ENCODE data around the gene MVP. TPM values are rescaled to one million over a fixed set of nuclear protein-coding genes. Genes with fewer than 3 reads are reported as not detected.
"Not testable (repeated sequence)": the region's sequence is repeated elsewhere in the genome, so short reads cannot be mapped to it uniquely, and the experiment has no call there.

Gene MVP
- total RNA-seq, 3 donors from 2014 or later, result 80.6 to 86.4 (median 85.8) TPM

DNA sequence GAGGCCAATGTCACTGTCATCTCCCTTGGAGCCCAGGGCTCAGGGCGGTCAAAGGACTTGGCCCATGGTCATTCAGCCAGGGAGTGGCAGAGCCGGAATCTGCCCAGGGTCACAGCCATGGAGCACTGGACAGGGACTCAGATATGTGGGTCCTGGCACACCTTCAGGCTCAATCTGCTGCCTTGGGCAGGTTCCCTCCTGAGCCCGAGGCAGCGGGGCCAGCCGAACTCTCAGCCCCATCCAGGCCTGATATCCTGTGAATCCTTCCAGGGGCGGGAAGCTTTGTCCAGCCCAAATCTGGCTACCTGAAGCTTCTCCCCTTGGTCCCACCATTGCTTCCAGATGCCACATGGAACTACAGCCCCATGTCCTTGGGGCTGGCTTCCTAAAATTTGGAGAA lies 54.9 kb downstream of the MVP start:
- Mint-ChIP-seq H3K4me1 (ENCODE audit: low read depth) (peaks cover 16% of the 10 kb centered on the region), H3K9me3 (no peaks in the 10 kb centered on the region), H3K36me3 (ENCODE audit: insufficient read depth) (no peaks in the 10 kb centered on the region), H3K27me3 (ENCODE audit: low read depth) (peaks cover 22% of the 10 kb centered on the region), H3K4me3 (no peak overlapping the region)
- ATAC-seq, result no peak
- DNase-seq, result no peak

DNA sequence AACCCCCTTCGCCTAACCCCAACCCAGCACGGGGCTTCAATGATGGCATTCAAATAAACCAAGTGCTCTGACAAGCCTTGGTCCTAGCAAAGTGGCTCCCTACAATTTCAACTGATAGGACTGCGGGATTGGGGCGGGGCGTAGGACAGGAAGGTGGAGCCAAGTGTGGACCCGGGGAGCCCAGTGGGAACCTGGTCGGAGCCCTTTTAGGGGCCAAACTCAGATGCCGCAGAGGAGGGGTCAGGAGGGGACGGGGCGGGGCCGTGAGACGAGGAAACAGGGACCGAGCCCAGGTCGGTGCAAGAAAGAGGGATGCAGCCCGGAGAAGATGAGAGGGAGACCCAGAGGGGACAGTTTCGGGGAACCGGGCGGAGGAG lies 55.9 kb downstream of the MVP start:
- H3K4me3 Mint-ChIP-seq, result peak overlapping the region; percentile 67
- no peaks in the 10 kb centered on the region for H3K9me3 Mint-ChIP-seq
- peaks cover 26% of the 10 kb centered on the region for H3K27me3 Mint-ChIP-seq (ENCODE audit: low read depth)
- peaks cover 16% of the 10 kb centered on the region for H3K4me1 Mint-ChIP-seq (ENCODE audit: low read depth)
- no peaks in the 10 kb centered on the region for H3K36me3 Mint-ChIP-seq (ENCODE audit: insufficient read depth)
- no peak for DNase-seq
- ATAC-seq, result peak in 1 of 2 donors; percentile 19

DNA sequence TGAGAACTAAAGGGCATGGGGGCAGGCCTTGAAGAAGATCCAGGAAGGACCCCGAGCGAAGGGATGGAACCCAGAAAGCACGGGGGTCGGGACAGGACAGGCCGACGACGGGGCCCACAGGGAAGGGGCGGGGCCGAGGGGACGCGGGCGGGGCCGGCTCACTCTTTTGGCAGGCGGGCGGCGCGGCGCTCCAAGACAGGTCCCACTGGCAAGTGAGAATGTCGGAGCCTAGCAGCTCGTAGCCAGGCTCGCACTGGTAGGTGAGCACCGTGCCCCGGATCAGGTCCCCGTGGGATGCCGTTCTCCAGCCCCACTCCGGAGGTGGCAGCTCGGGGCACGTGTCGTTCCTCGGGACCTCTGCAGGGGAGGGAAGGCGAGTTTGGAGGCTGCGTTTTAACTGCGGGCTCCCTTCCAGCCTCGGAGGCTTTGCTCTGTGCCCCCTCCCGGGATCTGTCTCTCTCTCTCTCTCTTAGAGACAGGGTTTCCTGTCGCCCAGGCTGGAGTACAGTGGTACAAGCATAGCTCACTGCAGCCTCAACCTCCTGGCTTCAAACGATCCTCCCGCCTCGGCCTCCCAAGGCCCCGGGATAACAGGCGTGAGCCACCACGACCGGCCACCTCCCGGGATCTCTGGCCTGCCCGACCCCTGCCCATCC lies 56.5 kb downstream of the MVP start:
- peaks cover 27% of the 10 kb centered on the region for H3K27me3 Mint-ChIP-seq (ENCODE audit: low read depth)
- ATAC-seq (peak; percentile 61 to 66), DNase-seq (peak; percentile 35)
- no peaks in the 10 kb centered on the region for H3K36me3 Mint-ChIP-seq (ENCODE audit: insufficient read depth)
- no peaks in the 10 kb centered on the region for H3K9me3 Mint-ChIP-seq
- H3K4me3 Mint-ChIP-seq, result peak overlapping the region; percentile 67
- H3K4me1 Mint-ChIP-seq (ENCODE audit: low read depth), result peaks cover 16% of the 10 kb centered on the region

DNA sequence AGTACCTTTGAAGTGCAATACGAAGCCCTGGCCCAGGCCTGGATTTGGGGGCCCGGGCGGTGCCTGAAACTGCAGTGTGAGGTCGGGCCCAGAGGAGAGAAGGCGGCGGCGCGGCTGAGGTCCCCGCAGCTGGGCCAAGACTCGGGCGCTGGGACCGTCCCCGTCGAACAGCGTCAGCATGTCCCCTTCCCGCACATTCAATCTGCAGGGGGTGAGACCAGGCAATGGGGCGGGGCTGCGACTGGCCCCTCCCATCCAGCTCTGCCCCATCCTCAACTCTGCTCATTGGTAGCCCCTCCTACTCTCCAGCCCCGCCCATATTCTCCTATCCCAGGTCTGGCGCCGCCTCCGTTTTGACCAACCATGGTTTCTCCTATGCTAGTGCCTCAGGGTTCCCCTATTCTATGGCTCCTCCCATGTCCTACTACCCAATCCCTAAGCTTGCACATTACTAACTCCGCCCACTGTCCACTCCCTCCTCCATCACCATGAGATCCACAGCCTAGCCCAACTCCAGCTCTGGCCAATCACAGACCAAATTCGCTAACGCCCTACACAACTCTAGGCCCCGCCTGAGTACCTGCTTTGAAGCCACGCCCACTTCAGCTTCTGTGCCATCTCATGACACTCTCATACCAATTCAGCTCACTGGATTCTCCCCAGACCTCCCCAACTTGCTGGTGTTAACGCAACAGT lies 57.2 kb downstream of the MVP start:
- ATAC-seq (peak; percentile 68 to 69), DNase-seq (peak; percentile 28)
- no peaks in the 10 kb centered on the region for H3K9me3 Mint-ChIP-seq
- peaks cover 16% of the 10 kb centered on the region for H3K4me1 Mint-ChIP-seq (ENCODE audit: low read depth)
- peaks cover 27% of the 10 kb centered on the region for H3K27me3 Mint-ChIP-seq (ENCODE audit: low read depth)
- no peaks in the 10 kb centered on the region for H3K36me3 Mint-ChIP-seq (ENCODE audit: insufficient read depth)
- peak overlapping the region; percentile 73 for H3K4me3 Mint-ChIP-seq

DNA sequence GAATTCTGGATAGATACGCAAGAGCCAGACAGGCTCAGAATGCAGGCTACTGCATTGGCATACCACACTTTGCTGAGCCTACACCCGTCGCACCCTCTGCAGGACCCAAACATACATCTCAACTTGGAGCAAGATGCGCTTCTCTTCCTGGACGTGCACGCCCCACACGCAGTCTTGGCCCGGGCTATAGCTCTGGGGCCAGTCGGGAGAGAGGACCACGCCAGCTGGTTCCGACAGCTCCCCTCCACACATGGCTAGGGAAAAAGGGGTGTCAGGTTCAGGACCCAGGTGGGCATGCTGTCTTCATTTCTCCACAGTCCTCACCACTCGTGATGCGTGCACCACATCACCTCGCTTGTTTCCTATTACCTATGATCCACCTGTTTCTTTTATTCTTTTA lies 57.9 kb downstream of the MVP start:
- DNase-seq, result no peak
- no peak overlapping the region for H3K4me3 Mint-ChIP-seq
- peaks cover 33% of the 10 kb centered on the region for H3K27me3 Mint-ChIP-seq (ENCODE audit: low read depth)
- ATAC-seq, result no peak
- H3K36me3 Mint-ChIP-seq (ENCODE audit: insufficient read depth), result no peaks in the 10 kb centered on the region
- H3K9me3 Mint-ChIP-seq, result no peaks in the 10 kb centered on the region
- peaks cover 16% of the 10 kb centered on the region for H3K4me1 Mint-ChIP-seq (ENCODE audit: low read depth)

DNA sequence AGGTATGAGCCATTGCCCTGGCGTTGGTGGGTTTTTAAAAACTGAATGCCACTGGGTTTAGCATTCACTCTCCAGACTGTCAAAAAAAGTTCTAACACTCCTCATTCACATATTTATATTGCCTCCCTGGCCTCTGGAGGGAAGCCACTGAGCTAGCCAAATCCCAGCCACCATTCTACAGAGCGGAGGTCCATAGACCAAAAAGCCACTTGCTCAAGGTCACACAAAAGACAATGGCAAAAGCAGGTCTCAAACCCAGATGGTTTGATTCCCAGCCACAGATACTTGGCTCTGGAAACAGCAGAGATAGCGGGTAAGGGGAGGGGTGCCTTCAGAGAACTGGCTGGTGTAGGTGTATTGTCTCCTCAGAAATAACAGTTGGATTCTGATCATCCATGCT lies 60.8 kb downstream of the MVP start:
- Mint-ChIP-seq H3K4me3 (no peak overlapping the region), H3K4me1 (ENCODE audit: low read depth) (peaks cover 14% of the 10 kb centered on the region), H3K36me3 (ENCODE audit: insufficient read depth) (no peaks in the 10 kb centered on the region), H3K9me3 (no peaks in the 10 kb centered on the region), H3K27me3 (ENCODE audit: low read depth) (peaks cover 35% of the 10 kb centered on the region)
- no peak for DNase-seq
- ATAC-seq, result no peak

DNA sequence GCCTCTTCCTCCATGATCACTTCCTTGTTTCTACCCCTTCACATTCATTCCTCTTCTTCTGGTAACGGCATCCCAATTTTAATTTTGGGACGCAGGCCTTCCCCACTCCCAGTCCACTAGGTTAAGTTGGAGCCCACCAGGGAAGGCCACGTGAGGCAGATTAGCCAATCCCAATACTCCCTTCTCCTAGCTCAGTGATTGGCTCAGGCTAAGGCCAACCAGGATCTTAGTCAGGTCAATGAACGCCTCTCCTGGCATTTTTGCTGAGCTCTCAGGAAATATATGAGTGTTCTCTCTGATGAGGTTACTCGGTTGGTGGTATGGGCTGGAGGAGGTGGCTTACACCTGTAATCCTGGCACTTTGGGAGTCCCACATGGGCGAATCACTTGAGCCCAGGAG lies 63.7 kb downstream of the MVP start:
- DNase-seq (no peak), ATAC-seq (no peak)
- no peaks in the 10 kb centered on the region for H3K36me3 Mint-ChIP-seq (ENCODE audit: insufficient read depth)
- H3K27me3 Mint-ChIP-seq (ENCODE audit: low read depth), result peaks cover 20% of the 10 kb centered on the region
- H3K9me3 Mint-ChIP-seq, result no peaks in the 10 kb centered on the region
- no peaks in the 10 kb centered on the region for H3K4me1 Mint-ChIP-seq (ENCODE audit: low read depth)
- H3K4me3 Mint-ChIP-seq, result no peak overlapping the region

DNA sequence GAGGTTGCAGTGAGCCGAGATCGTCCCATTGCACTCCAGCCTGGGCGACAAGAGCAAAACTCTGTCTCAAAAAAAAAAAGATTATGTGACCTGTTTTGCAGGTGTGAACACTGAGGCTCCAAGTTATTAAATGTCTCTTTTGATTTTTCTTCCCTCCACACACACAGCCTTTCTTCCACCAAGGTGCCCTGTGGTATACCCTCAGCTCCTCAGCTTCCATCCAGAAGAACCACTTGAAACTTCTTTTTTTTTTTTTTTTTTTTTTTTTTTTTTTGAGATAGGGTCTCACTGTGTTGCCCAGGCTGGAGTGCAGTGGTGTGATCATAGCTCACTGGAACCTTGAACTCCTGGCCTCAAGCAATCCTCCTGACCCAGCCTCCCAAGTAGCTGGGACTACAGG lies 69.1 kb downstream of the MVP start:
- not testable (repeated sequence) for H3K27me3 Mint-ChIP-seq (ENCODE audit: low read depth)

DNA sequence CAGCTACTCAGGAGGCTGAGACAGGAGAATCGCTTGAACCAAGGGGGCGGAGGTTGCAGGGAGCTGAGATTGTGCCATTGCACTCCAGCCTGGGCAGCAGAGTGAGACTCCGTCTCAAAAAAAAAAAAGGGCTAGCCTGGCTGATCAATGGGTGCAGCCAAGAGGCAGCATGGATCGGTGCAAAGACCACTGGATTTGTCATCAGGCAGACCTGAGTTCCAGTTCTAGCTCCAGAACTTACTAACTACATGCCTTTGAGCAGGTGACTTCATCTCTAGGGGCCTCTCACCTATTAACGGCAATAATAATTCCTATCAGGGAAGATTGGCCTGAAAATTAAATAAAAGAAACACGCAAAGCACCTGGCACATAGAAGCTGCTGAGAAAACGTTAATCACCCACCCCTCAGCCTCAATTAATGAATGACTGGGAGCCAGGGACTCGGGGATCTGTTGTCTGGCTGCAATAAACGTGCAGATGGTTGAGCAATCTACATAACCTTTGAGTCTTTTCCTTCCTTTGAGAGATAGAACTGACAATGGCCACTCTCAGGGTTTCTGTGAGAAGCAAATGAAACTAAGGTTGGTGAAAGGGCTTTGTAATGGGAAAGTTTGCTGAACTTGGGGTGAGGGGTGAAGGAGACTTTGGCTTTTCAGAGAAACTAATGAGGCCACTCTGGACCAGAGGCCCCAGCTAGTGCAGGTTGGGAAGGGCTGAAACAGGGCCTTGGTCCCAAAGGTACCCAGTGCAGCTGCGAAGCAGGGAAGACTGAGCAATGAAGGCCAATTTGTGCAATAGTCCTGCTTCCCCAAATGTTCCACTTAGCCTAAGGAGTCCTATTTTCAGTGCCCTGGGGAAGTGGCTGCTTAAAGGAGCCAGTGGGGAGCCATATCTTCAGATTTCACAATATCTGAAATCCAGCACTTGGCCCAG lies 71.5 kb downstream of the MVP start:
- no peaks in the 10 kb centered on the region for H3K4me1 Mint-ChIP-seq (ENCODE audit: low read depth)
- peaks cover 11% of the 10 kb centered on the region for H3K27me3 Mint-ChIP-seq (ENCODE audit: low read depth)
- no peaks in the 10 kb centered on the region for H3K9me3 Mint-ChIP-seq
- no peaks in the 10 kb centered on the region for H3K36me3 Mint-ChIP-seq (ENCODE audit: insufficient read depth)
- no peak for DNase-seq
- ATAC-seq, result no peak
- no peak overlapping the region for H3K4me3 Mint-ChIP-seq

More for the DNA sequence above, 69.1 kb downstream of the MVP start:
- not testable (repeated sequence) for H3K4me3 Mint-ChIP-seq; DNase-seq; ATAC-seq; H3K9me3 Mint-ChIP-seq; H3K36me3 Mint-ChIP-seq (ENCODE audit: insufficient read depth); H3K4me1 Mint-ChIP-seq (ENCODE audit: low read depth)

DNA sequence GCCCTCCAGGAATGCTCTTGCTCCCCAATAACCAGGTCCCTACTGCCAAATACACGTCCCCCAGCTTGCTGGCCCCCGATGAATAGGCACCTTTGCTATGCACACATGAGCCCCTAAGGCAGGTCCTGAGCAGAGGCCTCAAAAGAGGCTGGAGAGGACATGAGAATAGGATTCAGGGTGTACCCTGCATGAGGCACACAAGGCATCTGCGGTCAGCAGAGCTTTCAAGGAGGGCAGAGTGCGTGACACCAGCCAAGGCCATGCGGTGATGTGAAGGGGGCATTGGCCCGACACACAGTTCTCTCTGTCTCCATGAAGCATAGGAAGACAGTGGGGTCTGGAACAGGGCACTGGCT lies 72.2 kb downstream of the MVP start:
- Mint-ChIP-seq H3K9me3 (no peaks in the 10 kb centered on the region), H3K4me3 (no peak overlapping the region), H3K27me3 (ENCODE audit: low read depth) (peaks cover 14% of the 10 kb centered on the region), H3K4me1 (ENCODE audit: low read depth) (no peaks in the 10 kb centered on the region), H3K36me3 (ENCODE audit: insufficient read depth) (no peaks in the 10 kb centered on the region)
- ATAC-seq (no peak), DNase-seq (no peak)

DNA sequence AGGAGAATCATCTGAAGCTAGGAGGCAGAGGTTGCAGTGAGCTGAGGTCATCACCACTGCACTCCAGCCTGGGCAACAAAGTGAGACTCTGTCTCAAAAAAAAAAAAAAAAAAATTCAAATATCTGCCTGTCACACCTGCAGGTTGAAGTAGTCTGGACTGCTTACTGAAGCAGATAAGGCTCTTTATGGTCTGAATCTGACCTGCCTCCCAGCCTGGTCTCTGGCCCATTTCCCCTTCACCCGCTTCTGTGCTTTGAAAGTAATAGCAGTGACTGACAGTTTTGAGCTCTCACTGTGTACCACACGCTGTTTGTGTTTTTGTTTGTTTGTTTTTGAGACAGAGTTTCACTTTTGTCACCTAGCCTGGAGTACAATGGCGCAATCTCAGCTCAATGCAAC lies 73.3 kb downstream of the MVP start:
- Mint-ChIP-seq H3K4me3 (no peak overlapping the region), H3K9me3 (no peaks in the 10 kb centered on the region), H3K4me1 (ENCODE audit: low read depth) (no peaks in the 10 kb centered on the region), H3K36me3 (ENCODE audit: insufficient read depth) (no peaks in the 10 kb centered on the region), H3K27me3 (ENCODE audit: low read depth) (peaks cover 26% of the 10 kb centered on the region)
- ATAC-seq, result no peak
- DNase-seq, result no peak

DNA sequence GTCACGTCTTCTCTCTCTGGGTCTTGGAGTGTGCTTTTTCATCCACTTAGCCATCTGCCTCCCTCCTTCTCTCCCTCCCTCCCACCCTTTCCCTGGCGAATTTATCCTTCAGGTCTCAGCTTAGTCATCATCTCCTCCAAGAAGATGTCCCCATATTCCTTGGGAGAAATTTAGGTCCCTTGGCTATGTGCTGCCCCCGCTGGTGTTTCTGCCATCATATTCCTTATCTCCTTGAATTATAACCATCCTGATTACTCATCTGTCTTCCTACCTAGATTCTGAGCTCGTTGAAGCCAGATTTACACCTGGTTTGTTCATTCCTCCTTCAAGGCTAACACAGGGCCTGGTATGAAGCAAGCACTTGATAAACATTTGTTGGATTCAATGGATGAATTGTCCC lies 74.1 kb downstream of the MVP start:
- ATAC-seq (no peak), DNase-seq (no peak)
- Mint-ChIP-seq H3K4me1 (ENCODE audit: low read depth) (no peaks in the 10 kb centered on the region), H3K36me3 (ENCODE audit: insufficient read depth) (no peaks in the 10 kb centered on the region), H3K27me3 (ENCODE audit: low read depth) (peaks cover 30% of the 10 kb centered on the region), H3K9me3 (no peaks in the 10 kb centered on the region), H3K4me3 (no peak overlapping the region)

DNA sequence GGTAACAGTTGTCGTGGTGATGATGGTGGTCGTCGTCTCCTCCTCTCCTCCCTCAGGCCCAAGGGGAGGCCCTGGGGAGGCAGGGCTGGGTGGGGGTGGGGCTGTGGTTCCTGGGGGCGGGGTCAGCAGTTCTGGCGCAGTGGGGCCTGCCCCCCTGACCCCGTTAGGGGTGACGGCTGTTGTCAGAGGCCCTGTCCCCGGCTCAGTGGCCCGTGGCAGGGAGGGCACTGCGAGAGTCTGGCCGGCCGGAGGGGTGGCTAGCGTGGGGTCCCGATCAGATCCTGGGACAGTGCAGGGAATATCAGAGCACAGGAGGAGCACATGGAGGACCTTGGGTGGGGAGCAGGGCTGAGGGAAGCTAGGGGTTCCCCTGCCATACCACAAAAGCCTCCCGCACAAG lies 76.6 kb downstream of the MVP start:
- DNase-seq (no peak), ATAC-seq (no peak)
- peaks cover 38% of the 10 kb centered on the region for H3K27me3 Mint-ChIP-seq (ENCODE audit: low read depth)
- H3K4me3 Mint-ChIP-seq, result no peak overlapping the region
- peaks cover 5% of the 10 kb centered on the region for H3K4me1 Mint-ChIP-seq (ENCODE audit: low read depth)
- H3K9me3 Mint-ChIP-seq, result no peaks in the 10 kb centered on the region
- H3K36me3 Mint-ChIP-seq (ENCODE audit: insufficient read depth), result no peaks in the 10 kb centered on the region

DNA sequence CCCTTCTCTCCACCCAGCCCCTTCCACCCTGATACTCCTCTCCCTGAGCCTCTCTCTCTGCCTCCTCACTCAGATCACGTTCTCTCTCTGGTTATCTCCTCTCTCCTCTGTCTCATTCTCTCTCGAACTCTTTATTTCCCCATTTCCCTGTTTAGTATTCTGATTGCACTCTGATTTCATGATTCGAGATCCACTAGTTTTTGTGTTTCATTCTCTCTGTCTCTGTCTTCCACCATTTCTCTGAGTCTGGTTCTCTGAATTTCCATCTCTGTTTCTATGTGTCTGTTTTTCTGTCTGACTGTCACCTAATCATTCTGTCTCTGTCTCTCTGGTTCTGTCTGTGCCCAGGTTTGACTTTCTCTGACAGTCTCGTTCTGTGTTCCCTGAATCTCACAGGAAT lies 77.1 kb downstream of the MVP start:
- H3K36me3 Mint-ChIP-seq (ENCODE audit: insufficient read depth), result no peaks in the 10 kb centered on the region
- no peak for ATAC-seq
- H3K9me3 Mint-ChIP-seq, result no peaks in the 10 kb centered on the region
- peaks cover 5% of the 10 kb centered on the region for H3K4me1 Mint-ChIP-seq (ENCODE audit: low read depth)
- peaks cover 38% of the 10 kb centered on the region for H3K27me3 Mint-ChIP-seq (ENCODE audit: low read depth)
- H3K4me3 Mint-ChIP-seq, result no peak overlapping the region
- DNase-seq, result no peak

Measured in activated T-cell treated with anti-CD3 and anti-CD28 coated beads, Interleukin-2, amount 50 U/mL, for 4 hours (primary cell).